HepG2 (cell line): ENCODE results near the gene NPPA. TPM values are rescaled to one million over a fixed set of nuclear protein-coding genes. Genes with fewer than 3 reads are reported as not detected.

ENCODE experiments used
- ARNTL ChIP-seq: sonication (generic); formaldehyde crosslinking; IDR thresholded peaks from 2 replicates; pipeline ENCODE4 v1.4.0; 2020; ENCODE audit warnings: mild to moderate bottlenecking, missing genetic modification reagents
- DPF2 ChIP-seq: sonication (generic); formaldehyde crosslinking; IDR thresholded peaks from 2 replicates; pipeline ENCODE4 v1.4.0; 2020; ENCODE audit warnings: mild to moderate bottlenecking, low read depth, missing genetic modification reagents, borderline replicate concordance
- E2F2 ChIP-seq: sonication (generic); formaldehyde crosslinking; IDR thresholded peaks from 2 replicates; pipeline ENCODE4 v1.4.0; 2020; ENCODE audit warnings: missing genetic modification reagents, borderline replicate concordance
- GTF2F1 ChIP-seq: fragments of 150-350 bp; IDR thresholded peaks from 2 replicates; pipeline ENCODE4 v1.6.1; 2014; ENCODE audit warnings: low read length
- JDP2 ChIP-seq: sonication (generic); formaldehyde crosslinking; IDR thresholded peaks from 2 replicates; pipeline ENCODE4 v1.8.1; 2022; ENCODE audit warnings: missing genetic modification reagents, borderline replicate concordance
- MAZ ChIP-seq, 2 experiments: sonication (generic) in 1 of 2; formaldehyde crosslinking in 1 of 2; IDR thresholded peaks; 2 replicates each; pipeline versions ENCODE4 v1.5.0 to v1.6.1; 2012 to 2020; ENCODE audit warnings: low read depth in 2 of 2, mild to moderate bottlenecking in 2 of 2, borderline replicate concordance in 1 of 2, improper control_type of control experiment in 1 of 2, low read length in 1 of 2, missing genetic modification reagents in 1 of 2, moderate library complexity in 1 of 2
- MLLT10 ChIP-seq: sonication (generic); formaldehyde crosslinking; IDR thresholded peaks from 2 replicates; pipeline ENCODE4 v1.4.0; 2020; ENCODE audit warnings: missing genetic modification reagents
- MLX ChIP-seq: IDR thresholded peaks from 2 replicates; pipeline ENCODE4 v1.6.1; 2016
- NCOA5 ChIP-seq: sonication (generic); formaldehyde crosslinking; IDR thresholded peaks from 2 replicates; pipeline ENCODE4 v1.4.0; 2020; ENCODE audit warnings: missing genetic modification reagents
- RARA ChIP-seq: IDR thresholded peaks from 2 replicates; pipeline ENCODE4 v1.6.1; 2016; ENCODE audit warnings: missing genetic modification reagents, missing compliant biosample characterization
- RELA ChIP-seq: sonication (generic); formaldehyde crosslinking; IDR thresholded peaks from 2 replicates; pipeline ENCODE4 v1.4.0; 2020; ENCODE audit warnings: missing genetic modification reagents
- REST ChIP-seq, 2 experiments: IDR thresholded peaks; 2 replicates each; pipeline ENCODE4 v1.6.1; 2011 to 2012; ENCODE audit warnings: low read length in 2 of 2, borderline replicate concordance in 1 of 2, low read depth in 1 of 2, mild to moderate bottlenecking in 1 of 2, moderate library complexity in 1 of 2
- SOX6 ChIP-seq, 2 experiments: fragments of 450-650 bp in 1 of 2; sonication (generic) in 1 of 2; formaldehyde crosslinking in 1 of 2; IDR thresholded peaks; 2 replicates each; pipeline versions ENCODE4 v1.4.0 to v1.6.1; 2017 to 2020; ENCODE audit warnings: antibody characterized with exemption in 1 of 2, mild to moderate bottlenecking in 1 of 2, missing genetic modification reagents in 1 of 2
- SP1 ChIP-seq, 2 experiments: fragments of 450-650 bp in 1 of 2; sonication (generic) in 1 of 2; formaldehyde crosslinking in 1 of 2; IDR thresholded peaks; 2 replicates each; pipeline versions ENCODE4 v1.4.0 to v1.6.1; 2016 to 2020; ENCODE audit warnings: missing genetic modification reagents in 1 of 2
- TFDP2 ChIP-seq: sonication (generic); formaldehyde crosslinking; IDR thresholded peaks from 2 replicates; pipeline ENCODE4 v1.4.0; 2020; ENCODE audit warnings: missing genetic modification reagents
- ZNF280B ChIP-seq: sonication (generic); formaldehyde crosslinking; IDR thresholded peaks from 2 replicates; pipeline ENCODE4 v1.5.0; 2020; ENCODE audit warnings: missing genetic modification reagents, mild to moderate bottlenecking, borderline replicate concordance
- ZNF335 ChIP-seq: sonication (generic); formaldehyde crosslinking; IDR thresholded peaks from 2 replicates; pipeline ENCODE4 v1.4.0; 2020; ENCODE audit warnings: missing genetic modification reagents
- ZNF414 ChIP-seq: sonication (generic); formaldehyde crosslinking; IDR thresholded peaks from 2 replicates; pipeline ENCODE4 v1.5.0; 2020; ENCODE audit warnings: missing genetic modification reagents
- ZNF501 ChIP-seq: sonication (generic); formaldehyde crosslinking; IDR thresholded peaks from 2 replicates; pipeline ENCODE4 v1.5.1; 2020; ENCODE audit warnings: mild to moderate bottlenecking, moderate library complexity, missing genetic modification reagents
- ZNF784 ChIP-seq: sonication (generic); formaldehyde crosslinking; IDR thresholded peaks from 2 replicates; pipeline ENCODE4 v1.5.1; 2020; ENCODE audit warnings: missing genetic modification reagents, mild to moderate bottlenecking, borderline replicate concordance
- polyA plus RNA-seq, 8 experiments: library from polyadenylated mRNA; depleted of rRNA in 3 of 8; stranded (reverse) in 7 of 8; unstranded in 1 of 8; fragments of >200 nt; fragmentation: Illumina TruSeq in 4 of 8; extraction: Trizol in 4 of 8; gene quantifications; 2 replicates each; pipeline versions ENCODE4 v1.2.1 to v1.2.3, GENCODE V29; 2011 to 2016; ENCODE audit warnings: low read depth in 4 of 8, missing spikeins in 1 of 8, mixed read lengths in 1 of 8; ENCODE audit not compliant: insufficient read depth in 1 of 8
- total RNA-seq, 5 experiments: library from RNA; depleted of rRNA; stranded (reverse); fragments of >200 nt; fragmentation: Illumina TruSeq; extraction: Trizol; gene quantifications; 2 replicates each; pipeline ENCODE4 v1.2.3, GENCODE V29; 2016; ENCODE audit warnings: low read depth in 1 of 5

Gene NPPA
- total and polyA plus RNA-seq, 2 of the 13 experiments (the other 11 are each of a cell fraction or from before 2014, with no cell fraction given), result not detected

- TF ChIP-seq MAZ (IDR thresholded peaks at IDR 0.05; ENCODE audit: borderline replicate concordance, low read depth, low read length), result no peak
- no peak for TF ChIP-seq MAZ (CRISPR knock-in tag; IDR thresholded peaks at IDR 0.05; ENCODE audit: low read depth)
- TF ChIP-seq RELA (CRISPR knock-in tag), result no peak
- no peak for TF ChIP-seq RARA (CRISPR knock-in tag)
- no peak for TF ChIP-seq ZNF784
- no peak for TF ChIP-seq ARNTL (CRISPR knock-in tag)
- no peak for TF ChIP-seq SP1 (IDR thresholded peaks at IDR 0.05)
- no peak for TF ChIP-seq SP1 (CRISPR knock-in tag; IDR thresholded peaks at IDR 0.05)
- no peak for TF ChIP-seq JDP2 (CRISPR knock-in tag)
- no peak for TF ChIP-seq MLLT10 (CRISPR knock-in tag)
- TF ChIP-seq GTF2F1, result no peak
- TF ChIP-seq ZNF280B (CRISPR knock-in tag), result no peak
- peak in 1 of 2 experiments; percentile 39; a peak in 3 of 4 replicates for TF ChIP-seq REST (IDR thresholded peaks at IDR 0.05; ENCODE audit: borderline replicate concordance in 1 of 2, low read depth in 1 of 2, low read length in 2 of 2)
- TF ChIP-seq SOX6 (IDR thresholded peaks at IDR 0.05), result no peak
- TF ChIP-seq SOX6 (CRISPR knock-in tag; IDR thresholded peaks at IDR 0.05), result no peak
- no peak for TF ChIP-seq ZNF501
- no peak for TF ChIP-seq E2F2 (CRISPR knock-in tag)
- TF ChIP-seq ZNF335 (CRISPR knock-in tag), result no peak
- no peak for TF ChIP-seq DPF2 (CRISPR knock-in tag)
- TF ChIP-seq NCOA5, result no peak
- TF ChIP-seq TFDP2 (CRISPR knock-in tag), result no peak
- TF ChIP-seq ZNF414, result no peak
- TF ChIP-seq MLX, result no peak
Observed at GRCh38 chr1:11893907-11894251, 46.3 kb upstream of the NPPA start (continued).
